DOHH2 (cell line): Measurements from ENCODE around the gene ABCA1.
"Not testable (repeated sequence)": the region's sequence is repeated elsewhere in the genome, so short reads cannot be mapped to it uniquely, and the experiment has no call there.

Experiments
- H3F3A ChIP-seq: fragments of 200-600 bp; sonication (generic), shearing (Covaris generic); 2 replicates; pipeline ENCODE4 v1.6.0; 2016; ENCODE audit warnings: antibody characterized with exemption, mild to moderate bottlenecking; ENCODE audit not compliant: control insufficient read depth, insufficient read depth
- H3K27ac ChIP-seq: fragments of 200-600 bp; sonication (generic); 2 replicates; pipeline ENCODE4 v1.5.1; 2014; ENCODE audit warnings: low read depth, mild to moderate bottlenecking, low read length, moderate library complexity
- H3K27me3 ChIP-seq: fragments of 200-600 bp; sonication (generic); 2 replicates; pipeline ENCODE4 v1.6.1; 2014; ENCODE audit warnings: mild to moderate bottlenecking, low read length, mixed read lengths; ENCODE audit not compliant: control insufficient read depth
- H3K36me3 ChIP-seq: fragments of 200-600 bp; sonication (generic); 2 replicates; pipeline ENCODE4 v1.6.1; 2014; ENCODE audit warnings: mild to moderate bottlenecking, low read length, moderate library complexity, mixed read lengths; ENCODE audit not compliant: control insufficient read depth
- H3K4me1 ChIP-seq: fragments of 200-600 bp; sonication (generic); 2 replicates; pipeline ENCODE4 v1.6.1; 2014; ENCODE audit warnings: mild to moderate bottlenecking, low read length, mixed read lengths; ENCODE audit not compliant: control insufficient read depth
- H3K4me2 ChIP-seq: fragments of 200-600 bp; sonication (generic); 2 replicates; pipeline ENCODE4 v1.6.0; 2014; ENCODE audit warnings: mild to moderate bottlenecking, low read length, moderate library complexity
- H3K4me3 ChIP-seq: fragments of 200-600 bp; sonication (generic); 2 replicates; pipeline ENCODE4 v1.5.1; 2014; ENCODE audit warnings: mild to moderate bottlenecking, low read length, mixed read lengths
- H3K79me2 ChIP-seq: fragments of 200-600 bp; sonication (generic); 2 replicates; pipeline ENCODE4 v1.6.1; 2014; ENCODE audit warnings: mild to moderate bottlenecking, low read length, mixed read lengths; ENCODE audit not compliant: control insufficient read depth
- H3K9me2 ChIP-seq: fragments of 200-600 bp; sonication (generic); replicated peaks from 2 replicates; pipeline ENCODE4 v1.6.1; 2014; ENCODE audit warnings: mild to moderate bottlenecking, low read length, mixed read lengths; ENCODE audit not compliant: control insufficient read depth
- H3K9me3 ChIP-seq: fragments of 200-600 bp; sonication (generic); 2 replicates; pipeline ENCODE4 v1.6.1; 2014; ENCODE audit warnings: antibody characterized with exemption, low read length, mixed read lengths; ENCODE audit not compliant: control insufficient read depth, insufficient read depth
- H4K20me1 ChIP-seq: fragments of 200-600 bp; sonication (generic); 2 replicates; pipeline ENCODE4 v1.6.0; 2014; ENCODE audit warnings: low read depth, mild to moderate bottlenecking, antibody characterized with exemption, low read length, moderate library complexity; ENCODE audit not compliant: control insufficient read depth, insufficient read depth
- EZH2phosphoT487 ChIP-seq: fragments of 200-600 bp; sonication (generic); IDR thresholded peaks from 2 replicates; pipeline ENCODE4 v1.6.1; 2017; ENCODE audit warnings: borderline replicate concordance, mild to moderate bottlenecking, antibody characterized with exemption, low read length, moderate library complexity, mixed read lengths
- TF ChIP-seq, protein P1 (sequence below): fragments of 200-600 bp; sonication (generic); IDR thresholded peaks from one replicate; pipeline ENCODE4 v1.5.1; 2014; ENCODE audit warnings: antibody characterized with exemption, mild to moderate bottlenecking, low read depth, low read length; ENCODE audit not compliant: poor library complexity, severe bottlenecking

ABCA1 gene, protein sequence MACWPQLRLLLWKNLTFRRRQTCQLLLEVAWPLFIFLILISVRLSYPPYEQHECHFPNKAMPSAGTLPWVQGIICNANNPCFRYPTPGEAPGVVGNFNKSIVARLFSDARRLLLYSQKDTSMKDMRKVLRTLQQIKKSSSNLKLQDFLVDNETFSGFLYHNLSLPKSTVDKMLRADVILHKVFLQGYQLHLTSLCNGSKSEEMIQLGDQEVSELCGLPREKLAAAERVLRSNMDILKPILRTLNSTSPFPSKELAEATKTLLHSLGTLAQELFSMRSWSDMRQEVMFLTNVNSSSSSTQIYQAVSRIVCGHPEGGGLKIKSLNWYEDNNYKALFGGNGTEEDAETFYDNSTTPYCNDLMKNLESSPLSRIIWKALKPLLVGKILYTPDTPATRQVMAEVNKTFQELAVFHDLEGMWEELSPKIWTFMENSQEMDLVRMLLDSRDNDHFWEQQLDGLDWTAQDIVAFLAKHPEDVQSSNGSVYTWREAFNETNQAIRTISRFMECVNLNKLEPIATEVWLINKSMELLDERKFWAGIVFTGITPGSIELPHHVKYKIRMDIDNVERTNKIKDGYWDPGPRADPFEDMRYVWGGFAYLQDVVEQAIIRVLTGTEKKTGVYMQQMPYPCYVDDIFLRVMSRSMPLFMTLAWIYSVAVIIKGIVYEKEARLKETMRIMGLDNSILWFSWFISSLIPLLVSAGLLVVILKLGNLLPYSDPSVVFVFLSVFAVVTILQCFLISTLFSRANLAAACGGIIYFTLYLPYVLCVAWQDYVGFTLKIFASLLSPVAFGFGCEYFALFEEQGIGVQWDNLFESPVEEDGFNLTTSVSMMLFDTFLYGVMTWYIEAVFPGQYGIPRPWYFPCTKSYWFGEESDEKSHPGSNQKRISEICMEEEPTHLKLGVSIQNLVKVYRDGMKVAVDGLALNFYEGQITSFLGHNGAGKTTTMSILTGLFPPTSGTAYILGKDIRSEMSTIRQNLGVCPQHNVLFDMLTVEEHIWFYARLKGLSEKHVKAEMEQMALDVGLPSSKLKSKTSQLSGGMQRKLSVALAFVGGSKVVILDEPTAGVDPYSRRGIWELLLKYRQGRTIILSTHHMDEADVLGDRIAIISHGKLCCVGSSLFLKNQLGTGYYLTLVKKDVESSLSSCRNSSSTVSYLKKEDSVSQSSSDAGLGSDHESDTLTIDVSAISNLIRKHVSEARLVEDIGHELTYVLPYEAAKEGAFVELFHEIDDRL (N-terminal part only)

DNA sequence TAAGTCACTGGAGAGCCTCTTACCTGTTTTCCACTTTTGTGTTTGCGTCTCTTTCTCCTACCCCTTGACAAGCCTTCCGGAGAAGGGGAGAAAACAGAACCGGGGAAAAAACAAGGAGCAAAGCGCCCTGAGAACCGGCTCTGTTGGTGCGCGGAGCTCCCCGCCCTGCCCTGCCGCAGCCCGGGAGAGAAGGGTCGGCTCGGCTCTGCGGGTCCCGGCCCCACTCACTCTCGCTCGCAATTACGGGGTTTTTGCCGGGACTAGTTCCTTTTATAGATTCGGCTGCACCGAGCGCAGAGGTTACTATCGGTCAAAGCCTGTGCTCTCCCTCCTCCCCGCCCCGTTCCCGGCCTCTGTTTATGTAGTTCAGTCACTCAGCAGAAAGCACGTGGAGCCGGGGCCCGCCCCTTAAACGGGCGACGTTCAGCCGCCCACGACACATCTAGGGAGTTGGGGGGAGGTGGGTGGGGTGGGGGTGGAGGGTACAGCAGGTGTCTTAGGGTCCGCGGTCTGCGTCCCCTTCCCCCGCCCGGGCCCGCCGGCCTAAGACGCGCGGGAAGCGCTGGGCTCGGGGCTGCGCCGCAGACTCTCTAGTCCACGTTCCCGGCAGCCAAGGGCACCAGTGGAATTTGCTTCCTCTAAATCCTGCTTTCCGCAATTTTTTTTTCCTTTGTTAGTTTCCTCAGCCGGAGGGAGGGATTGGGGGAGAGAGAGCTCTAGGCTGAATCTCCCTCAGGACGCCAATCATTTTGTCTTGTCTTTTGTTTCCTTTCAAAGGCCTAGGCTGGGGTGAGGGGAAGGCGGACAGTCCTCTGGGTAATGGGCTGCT, at the start of gene ABCA1:
Gene ABCA1, minus strand, starts transcription at position 244 of the 829 bp plus-strand sequence. CDS start 24,476 bp downstream, outside the sequence.
- Histone ChIP-seq H3K27ac (peak within 1 kb of the TSS; percentile 99), H3K4me2 (peak within 1 kb of the TSS; percentile 71), H3K79me2 (peaks cover 40% of the 10 kb centered on the region), H3K27me3 (no peaks in the 10 kb centered on the region), H3K4me1 (peaks cover 36% of the 10 kb centered on the region), H3K4me3 (peak within 1 kb of the TSS; percentile 93), H4K20me1 (no peaks in the 10 kb centered on the region), H3K9me3 (no peaks in the 10 kb centered on the region), H3K36me3 (peaks cover 26% of the 10 kb centered on the region), H3K9me2 (no peaks in the 10 kb centered on the region), H3F3A (peaks cover 29% of the 10 kb centered on the region)
- TF ChIP-seq, protein P1, sequence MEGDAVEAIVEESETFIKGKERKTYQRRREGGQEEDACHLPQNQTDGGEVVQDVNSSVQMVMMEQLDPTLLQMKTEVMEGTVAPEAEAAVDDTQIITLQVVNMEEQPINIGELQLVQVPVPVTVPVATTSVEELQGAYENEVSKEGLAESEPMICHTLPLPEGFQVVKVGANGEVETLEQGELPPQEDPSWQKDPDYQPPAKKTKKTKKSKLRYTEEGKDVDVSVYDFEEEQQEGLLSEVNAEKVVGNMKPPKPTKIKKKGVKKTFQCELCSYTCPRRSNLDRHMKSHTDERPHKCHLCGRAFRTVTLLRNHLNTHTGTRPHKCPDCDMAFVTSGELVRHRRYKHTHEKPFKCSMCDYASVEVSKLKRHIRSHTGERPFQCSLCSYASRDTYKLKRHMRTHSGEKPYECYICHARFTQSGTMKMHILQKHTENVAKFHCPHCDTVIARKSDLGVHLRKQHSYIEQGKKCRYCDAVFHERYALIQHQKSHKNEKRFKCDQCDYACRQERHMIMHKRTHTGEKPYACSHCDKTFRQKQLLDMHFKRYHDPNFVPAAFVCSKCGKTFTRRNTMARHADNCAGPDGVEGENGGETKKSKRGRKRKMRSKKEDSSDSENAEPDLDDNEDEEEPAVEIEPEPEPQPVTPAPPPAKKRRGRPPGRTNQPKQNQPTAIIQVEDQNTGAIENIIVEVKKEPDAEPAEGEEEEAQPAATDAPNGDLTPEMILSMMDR = no peak
- TF ChIP-seq EZH2phosphoT487 = no peak

DNA sequence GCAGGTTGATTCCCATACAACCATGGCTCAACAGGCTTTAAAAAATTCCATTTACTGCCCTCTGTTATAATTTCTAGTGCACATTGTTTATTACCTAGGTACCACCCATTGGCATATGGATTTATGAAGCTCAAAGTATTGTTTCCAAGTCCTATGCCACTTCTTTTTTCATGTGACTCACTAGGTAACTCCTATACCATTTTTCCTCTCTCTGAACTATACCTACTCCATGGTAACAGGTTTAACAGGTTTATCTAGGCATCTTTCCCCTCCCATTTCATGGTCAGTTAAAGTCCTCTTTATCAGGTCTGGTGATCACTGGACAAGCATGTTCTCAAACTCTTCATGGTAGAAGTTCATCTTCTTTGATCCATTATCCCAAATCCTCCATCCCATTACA, 49.6 kb upstream of the ABCA1 start:
- H3K79me2 ChIP-seq = no peaks in the 10 kb centered on the region
- H3K36me3 ChIP-seq = no peaks in the 10 kb centered on the region
- H3K4me1 ChIP-seq = peaks cover 9% of the 10 kb centered on the region
- H3K9me3 ChIP-seq = no peaks in the 10 kb centered on the region
- H4K20me1 ChIP-seq = no peaks in the 10 kb centered on the region
- no peak overlapping the region for H3K4me2 ChIP-seq
- no peaks in the 10 kb centered on the region for H3F3A ChIP-seq
- no peak overlapping the region for H3K27ac ChIP-seq
- 0 out of 2 replicates have a peak, but pooled peaks cover 2% of the 10 kb centered on the region for H3K27me3 ChIP-seq
- TF ChIP-seq, protein P1 = no peak
- no peak for TF ChIP-seq EZH2phosphoT487
- H3K4me3 ChIP-seq = no peak overlapping the region
- no peaks in the 10 kb centered on the region for H3K9me2 ChIP-seq

DNA sequence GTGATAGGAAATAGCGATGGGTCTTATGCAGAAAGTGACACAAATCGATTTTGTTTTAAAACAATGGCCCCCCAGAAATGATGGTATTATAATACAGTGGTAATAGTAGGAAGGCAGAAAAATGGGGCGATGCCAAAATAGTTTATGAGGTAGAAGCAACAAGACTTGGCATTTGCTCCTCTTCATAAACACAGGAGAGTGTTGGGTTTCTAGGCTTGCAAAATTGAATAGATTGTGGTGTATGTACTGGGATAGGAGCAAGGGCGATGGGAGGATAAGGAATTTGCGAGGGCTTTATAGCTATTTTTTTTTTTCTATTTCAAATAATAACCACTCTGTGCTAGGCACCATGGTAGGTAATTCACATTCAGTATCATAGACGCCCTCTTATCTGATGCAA, 49.2 kb upstream of the ABCA1 start:
- H3K4me1 ChIP-seq = peaks cover 9% of the 10 kb centered on the region
- no peak for TF ChIP-seq EZH2phosphoT487
- TF ChIP-seq, protein P1 = no peak
- 0 out of 2 replicates have a peak, but pooled peaks cover 4% of the 10 kb centered on the region for H3K27me3 ChIP-seq
- no peaks in the 10 kb centered on the region for H3K79me2 ChIP-seq
- no peaks in the 10 kb centered on the region for H3K9me2 ChIP-seq
- no peaks in the 10 kb centered on the region for H3K9me3 ChIP-seq
- no peak overlapping the region for H3K4me2 ChIP-seq
- H4K20me1 ChIP-seq = no peaks in the 10 kb centered on the region
- no peaks in the 10 kb centered on the region for H3K36me3 ChIP-seq
- H3K27ac ChIP-seq = no peak overlapping the region
- H3K4me3 ChIP-seq = no peak overlapping the region
- no peaks in the 10 kb centered on the region for H3F3A ChIP-seq

DNA sequence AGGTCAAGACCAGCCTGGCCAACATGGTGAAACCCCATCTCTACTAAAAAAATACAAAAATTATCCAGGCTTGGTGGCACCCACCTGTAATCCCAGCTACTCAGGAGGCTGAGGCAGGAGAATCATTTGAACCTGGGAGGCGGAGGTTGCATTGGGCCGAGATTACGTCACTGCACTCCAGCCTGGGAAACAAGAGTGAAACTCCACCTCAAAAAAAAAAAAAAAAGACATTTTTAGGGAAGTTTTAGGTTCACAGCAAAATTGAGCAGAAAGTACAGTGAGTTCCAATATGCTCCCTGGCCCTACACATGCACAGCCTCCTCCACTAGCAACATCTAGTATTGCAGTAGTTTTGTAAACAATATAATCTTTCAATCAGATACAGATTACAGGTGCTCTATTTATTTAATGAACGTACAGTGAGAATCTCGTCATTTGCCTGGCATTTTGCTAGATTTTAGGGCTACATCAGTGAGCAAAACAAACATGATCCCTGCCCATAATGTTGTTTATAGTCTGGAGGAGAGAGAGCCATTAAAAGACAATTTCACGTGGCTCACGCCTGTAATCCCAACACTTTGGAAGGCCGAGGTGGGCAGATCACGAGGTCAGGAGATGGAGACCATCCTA, 48.1 kb upstream of the ABCA1 start:
- H3F3A ChIP-seq, H3K9me3 ChIP-seq, H3K79me2 ChIP-seq, H3K4me2 ChIP-seq, H3K36me3 ChIP-seq, H3K4me1 ChIP-seq, H3K27ac ChIP-seq, H3K27me3 ChIP-seq, H3K4me3 ChIP-seq, H4K20me1 ChIP-seq, H3K9me2 ChIP-seq: not testable (repeated sequence)
